Muscle layer of duodenum (tissue), 2 donors: Measurements from ENCODE around the gene PSME2.

Source experiments
- H3K27ac ChIP-seq: one replicate; pipeline ENCODE4 v1.7.0; 2013; ENCODE audit warnings: mild to moderate bottlenecking, low read length
- H3K27me3 ChIP-seq: one replicate; pipeline ENCODE4 v1.7.0; 2013; ENCODE audit warnings: low read depth, mild to moderate bottlenecking, control low read depth, low read length
- H3K36me3 ChIP-seq, 2 donors: one replicate each; pipeline ENCODE4 v1.7.0; 2013; ENCODE audit warnings: low read length in 2 of 2, control low read depth in 1 of 2, mild to moderate bottlenecking in 1 of 2; ENCODE audit not compliant: insufficient read depth in 2 of 2, control insufficient read depth in 1 of 2
- H3K4me1 ChIP-seq, 2 donors: one replicate each; pipeline ENCODE4 v1.7.0; 2013; ENCODE audit warnings: low read length in 2 of 2, mild to moderate bottlenecking in 2 of 2, control low read depth in 1 of 2, moderate library complexity in 1 of 2; ENCODE audit not compliant: insufficient read depth in 2 of 2, control insufficient read depth in 1 of 2
- H3K4me3 ChIP-seq, 2 donors: one replicate each; pipeline ENCODE4 v1.7.0; 2013; ENCODE audit warnings: low read length in 2 of 2, low read depth in 1 of 2, mild to moderate bottlenecking in 1 of 2
- H3K9me3 ChIP-seq, 2 donors: one replicate each; pipeline ENCODE4 v1.7.0; 2013; ENCODE audit warnings: low read length in 2 of 2, control low read depth in 1 of 2, mild to moderate bottlenecking in 1 of 2; ENCODE audit not compliant: control insufficient read depth in 1 of 2
- donor health status: healthy.

Gene PSME2

GRCh38 chr14:24138396-24139271 is 7.8 kb downstream of the PSME2 start:
- no peak overlapping the region for H3K4me3 ChIP-seq
- H3K9me3 ChIP-seq = no peaks in the 10 kb centered on the region
- no peak overlapping the region for H3K27ac ChIP-seq
- H3K4me1 ChIP-seq = peaks cover 14 to 49% of the 10 kb centered on the region in 2 donors
- H3K36me3 ChIP-seq = peaks cover 20 to 27% of the 10 kb centered on the region in 2 donors
- no peaks in the 10 kb centered on the region for H3K27me3 ChIP-seq

GRCh38 chr14:24137529-24138395 is 8.6 kb downstream of the PSME2 start:
- H3K4me1 ChIP-seq = peaks cover 14 to 49% of the 10 kb centered on the region in 2 donors
- no peaks in the 10 kb centered on the region for H3K27me3 ChIP-seq
- peaks cover 20 to 22% of the 10 kb centered on the region in 2 donors for H3K36me3 ChIP-seq
- H3K4me3 ChIP-seq = peak overlapping the region in 1 of 2 donors; percentile 63
- H3K27ac ChIP-seq = no peak overlapping the region
- H3K9me3 ChIP-seq = no peaks in the 10 kb centered on the region

- peaks cover 14 to 44% of the 10 kb centered on the region in 2 donors for H3K4me1 ChIP-seq
- H3K4me3 ChIP-seq = peak overlapping the region; percentile 63 to 96
- H3K9me3 ChIP-seq = no peaks in the 10 kb centered on the region
- H3K36me3 ChIP-seq = peaks cover 20 to 22% of the 10 kb centered on the region in 2 donors
- peak overlapping the region; percentile 81 for H3K27ac ChIP-seq
- no peaks in the 10 kb centered on the region for H3K27me3 ChIP-seq
Measured at GRCh38 chr14:24136684-24137528, 9.5 kb downstream of the PSME2 start.

- peak within 1 kb of the TSS; percentile 81 for H3K27ac ChIP-seq
- no peaks in the 10 kb centered on the region for H3K9me3 ChIP-seq
- H3K4me1 ChIP-seq = peaks cover 14 to 45% of the 10 kb centered on the region in 2 donors
Measured at GRCh38 chr14:24135834-24136683, 10.4 kb downstream of the PSME2 start, which contains the start of gene PSME1. PSME1 (plus strand) TSS chr14:24136194; CDS start chr14:24136263, 69 bp downstream.

GRCh38 chr14:24135584-24135833 is 10.9 kb downstream of the PSME2 start:
- H3K27me3 ChIP-seq = no peaks in the 10 kb centered on the region
- peak overlapping the region; percentile 71 to 96 for H3K4me3 ChIP-seq
- no peaks in the 10 kb centered on the region for H3K9me3 ChIP-seq
- H3K27ac ChIP-seq = peak overlapping the region; percentile 72
- peaks cover 20 to 22% of the 10 kb centered on the region in 2 donors for H3K36me3 ChIP-seq
- peaks cover 14 to 41% of the 10 kb centered on the region in 2 donors for H3K4me1 ChIP-seq

More at GRCh38 chr14:24135834-24136683, 10.4 kb downstream of the PSME2 start, which contains the start of gene PSME1:
- peak within 1 kb of the TSS; percentile 71 to 96 for H3K4me3 ChIP-seq
- H3K36me3 ChIP-seq = peaks cover 20 to 22% of the 10 kb centered on the region in 2 donors
- H3K27me3 ChIP-seq = no peaks in the 10 kb centered on the region

- Histone ChIP-seq H3K4me1 (peaks cover 14 to 27% of the 10 kb centered on the region in 2 donors), H3K27me3 (no peaks in the 10 kb centered on the region), H3K9me3 (no peaks in the 10 kb centered on the region), H3K4me3 (no peak overlapping the region), H3K36me3 (peaks cover 12 to 13% of the 10 kb centered on the region in 2 donors), H3K27ac (no peak overlapping the region)
Measured at GRCh38 chr14:24133735-24134134, 12.7 kb downstream of the PSME2 start.

- H3K27me3 ChIP-seq = no peaks in the 10 kb centered on the region
- no peak overlapping the region for H3K27ac ChIP-seq
- H3K4me1 ChIP-seq = peaks cover 14 to 22% of the 10 kb centered on the region in 2 donors
- no peak overlapping the region for H3K4me3 ChIP-seq
- peaks cover 4 to 7% of the 10 kb centered on the region in 2 donors for H3K36me3 ChIP-seq
- H3K9me3 ChIP-seq = no peaks in the 10 kb centered on the region
Measured at GRCh38 chr14:24132976-24133375, 13.4 kb downstream of the PSME2 start.

- Histone ChIP-seq H3K27me3 (no peaks in the 10 kb centered on the region), H3K36me3 (no peaks in the 10 kb centered on the region), H3K4me1 (peaks cover 10 to 14% of the 10 kb centered on the region in 2 donors), H3K27ac (no peak overlapping the region), H3K9me3 (no peaks in the 10 kb centered on the region), H3K4me3 (no peak overlapping the region)
Measured at GRCh38 chr14:24132061-24132685, 14.2 kb downstream of the PSME2 start.

- Histone ChIP-seq H3K36me3 (no peaks in the 10 kb centered on the region), H3K27me3 (no peaks in the 10 kb centered on the region), H3K4me1 (peaks cover 4 to 8% of the 10 kb centered on the region in 2 donors), H3K27ac (no peak overlapping the region), H3K9me3 (no peaks in the 10 kb centered on the region), H3K4me3 (no peak overlapping the region)
Measured at GRCh38 chr14:24131549-24131966, 14.9 kb downstream of the PSME2 start.
